ENCODE results near the gene MCM9.

GRCh38 chr6:118799826-118800225, 135.1 kb downstream of the MCM9 start:
- no peak for TF ChIP-seq CTCF (IDR thresholded peaks at IDR 0.05)
- no peak for TF ChIP-seq POLR2A (IDR thresholded peaks at IDR 0.05)
